GM18502 (cell line): Measurements from ENCODE around the gene DAAM2.

ENCODE experiments used
- ATAC-seq: cut with Tn5 transposase; IDR thresholded peaks from one replicate; pipeline ENCODE4 v1.9.1; 2021; ENCODE audit warnings: mild to moderate bottlenecking; ENCODE audit not compliant: unreplicated experiment, poor library complexity

Gene DAAM2

GRCh38 chr6:39942903-39943580 lies 150.9 kb downstream of the DAAM2 start:
- no peak for ATAC-seq

- ATAC-seq = no peak
Measured at GRCh38 chr6:39945626-39946025, 153.4 kb downstream of the DAAM2 start.

GRCh38 chr6:39947611-39948068 lies 155.5 kb downstream of the DAAM2 start:
- no peak for ATAC-seq

GRCh38 chr6:39948199-39948791 lies 156.1 kb downstream of the DAAM2 start:
- no peak for ATAC-seq

- ATAC-seq = no peak
Measured at GRCh38 chr6:39950125-39950720, 158.0 kb downstream of the DAAM2 start.

GRCh38 chr6:39951191-39951590 lies 159.0 kb downstream of the DAAM2 start:
- ATAC-seq = no peak

GRCh38 chr6:39951716-39952115 lies 159.5 kb downstream of the DAAM2 start:
- no peak for ATAC-seq

- no peak for ATAC-seq
Measured at GRCh38 chr6:39952167-39952566, 160.0 kb downstream of the DAAM2 start.

GRCh38 chr6:39953076-39953618 lies 161.0 kb downstream of the DAAM2 start:
- no peak for ATAC-seq
